ENCODE measurements around the gene TMEM134. TPM values are rescaled to one million over a fixed set of nuclear protein-coding genes. Genes with fewer than 3 reads are reported as not detected.
A peak's percentile ranks its signal among the peaks of the same experiment; 100 is the strongest.

Gene TMEM134
- total and polyA plus RNA-seq, 9 of the 15 experiments (the other 6 are each of a cell fraction or from before 2014, with no cell fraction given): 0.63 to 48.4 (median 10.7) TPM

GRCh38 chr11:67420646-67421429, 48.2 kb downstream of the TMEM134 start (continued):
- no peak for TF ChIP-seq THAP7 (CRISPR knock-in tag; IDR thresholded peaks at IDR 0.05)
- no peak for TF ChIP-seq CEBPG (CRISPR knock-in tag; IDR thresholded peaks at IDR 0.05)
- no peak for TF ChIP-seq CEBPG (tag; conservative IDR thresholded peaks at IDR 0.05 in 1 of 2, IDR thresholded peaks at IDR 0.05 in 1 of 2)
- TF ChIP-seq SIN3B (IDR thresholded peaks at IDR 0.05; ENCODE audit: low read depth): peak; percentile 55; the same call in 1 of the 2 replicates
- TF ChIP-seq ZNF431 (CRISPR knock-in tag; IDR thresholded peaks at IDR 0.05): no peak
- 0 out of 4 replicates have a peak, but pooled peaks of 1 of the 2 experiments have one; percentile 24 for TF ChIP-seq MNT (conservative IDR thresholded peaks at IDR 0.05)
- TF ChIP-seq ZNF699 (CRISPR knock-in tag; IDR thresholded peaks at IDR 0.05; ENCODE audit: insufficient replicate concordance): no peak
- no peak for TF ChIP-seq RUNX1 (IDR thresholded peaks at IDR 0.05; ENCODE audit: low read depth)
- no peak for TF ChIP-seq CBFB (CRISPR knock-in tag; IDR thresholded peaks at IDR 0.05)
- TF ChIP-seq ATF1 (CRISPR knock-in tag; IDR thresholded peaks at IDR 0.05): 0 out of 2 replicates have a peak, but pooled peaks have one; percentile 20
- peak; percentile 71 for TF ChIP-seq ATF1 (tag; IDR thresholded peaks at IDR 0.05)
- TF ChIP-seq SP2 (IDR thresholded peaks at IDR 0.05; ENCODE audit: extremely low read depth, low read depth, low read length, poor library complexity, severe bottlenecking): no peak
- no peak for TF ChIP-seq DACH1 (IDR thresholded peaks at IDR 0.05; ENCODE audit: partially characterized antibody)
- no peak for TF ChIP-seq BRCA1 (IDR thresholded peaks at IDR 0.05)
- no peak for TF ChIP-seq BRCA1 (CRISPR knock-in tag; IDR thresholded peaks at IDR 0.05)
- TF ChIP-seq SMAD3 (CRISPR knock-in tag; conservative IDR thresholded peaks at IDR 0.05): no peak
- TF ChIP-seq ZBTB34 (CRISPR knock-in tag; IDR thresholded peaks at IDR 0.05): no peak
- TF ChIP-seq TFAM (CRISPR knock-in tag; conservative IDR thresholded peaks at IDR 0.05): no peak
- TF ChIP-seq ZNF778 (CRISPR knock-in tag; IDR thresholded peaks at IDR 0.05): no peak
- no peak for TF ChIP-seq DEAF1 (CRISPR knock-in tag; IDR thresholded peaks at IDR 0.05)
- peak; percentile 68 for TF ChIP-seq FUS (optimal IDR thresholded peaks at IDR 0.05; ENCODE audit: low read depth, low read length)
- no peak for TF ChIP-seq ZC3H11A (IDR thresholded peaks at IDR 0.05; ENCODE audit: low read depth, low read length)
- no peak for TF ChIP-seq XRCC4 (IDR thresholded peaks at IDR 0.05; ENCODE audit: extremely low read depth, insufficient read depth, insufficient read length)
- TF ChIP-seq CHD1 (IDR thresholded peaks at IDR 0.05; ENCODE audit: low read length): peak; percentile 61
- TF ChIP-seq PCBP2 (IDR thresholded peaks at IDR 0.05; ENCODE audit: low read depth, low read length, poor library complexity, severe bottlenecking): no peak

Measured in K562 (cell line).